Measurements from ENCODE around the gene SKI. TPM values are rescaled to one million over a fixed set of nuclear protein-coding genes. Genes with fewer than 3 reads are reported as not detected.

The SKI gene
- total and polyA plus RNA-seq, 9 of the 15 experiments (the other 6 are each of a cell fraction or from before 2014, with no cell fraction given): 0.10 to 60.5 (median 4.6) TPM

DNA sequence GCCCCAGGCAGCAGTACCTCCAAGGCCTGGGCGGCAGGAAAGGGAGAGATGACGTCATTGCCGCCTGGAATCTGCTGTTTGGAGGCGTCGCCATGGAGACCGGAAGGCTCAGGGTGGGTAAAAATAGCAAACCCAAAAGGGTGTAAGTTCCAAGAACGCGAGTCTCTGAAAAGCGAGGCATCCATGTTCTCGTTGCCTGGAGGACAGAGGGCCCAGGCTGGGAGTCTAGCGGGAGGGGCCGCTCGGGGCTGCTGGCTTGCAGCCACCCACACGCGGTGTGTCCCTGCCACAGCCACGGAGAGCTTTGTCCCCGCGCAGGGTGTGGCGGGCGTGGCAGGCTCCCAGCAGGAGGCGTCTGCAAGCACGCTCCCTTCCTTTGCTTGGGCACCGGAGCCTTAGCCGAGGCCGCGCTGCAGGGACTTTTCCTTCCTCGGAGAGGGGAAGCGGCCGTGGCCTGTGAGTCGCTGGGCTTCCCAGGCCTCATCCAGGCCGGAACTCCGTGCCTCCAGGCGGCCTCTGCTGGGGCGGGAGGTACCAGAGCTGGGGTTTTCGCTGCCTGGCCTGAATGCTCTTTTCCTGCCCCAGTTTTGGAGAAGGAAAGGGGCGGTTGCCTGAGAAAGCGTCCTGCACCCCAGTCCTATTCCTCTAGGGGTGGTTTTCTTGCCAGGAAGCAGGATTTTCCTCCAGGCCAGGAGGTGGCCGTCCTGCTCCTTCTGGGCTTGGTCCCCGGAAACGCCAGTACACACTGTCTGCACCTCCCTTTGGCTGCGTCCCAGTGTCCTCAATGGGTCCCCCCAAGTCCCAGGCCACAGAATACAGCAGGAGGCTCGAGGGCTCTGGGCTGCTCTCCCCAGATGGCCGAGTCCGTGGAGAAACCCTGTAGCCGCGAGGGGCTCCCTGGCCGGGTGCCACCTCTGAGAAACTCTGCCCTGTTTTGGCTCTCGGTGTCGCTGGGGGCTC, 15.3 kb upstream of the SKI start (continued):
- TF ChIP-seq LARP7 (IDR thresholded peaks at IDR 0.05) (no peak), POLR2B (IDR thresholded peaks at IDR 0.05; ENCODE audit: low read depth, partially characterized antibody) (no peak), POLR2G (IDR thresholded peaks at IDR 0.05; ENCODE audit: low read depth, low read length) (peak; percentile 74), ZNF436 (CRISPR knock-in tag; IDR thresholded peaks at IDR 0.05) (no peak), SRSF3 (IDR thresholded peaks at IDR 0.05; ENCODE audit: insufficient read depth, low read length) (no peak), LEF1 (IDR thresholded peaks at IDR 0.05) (peak; percentile 18; the same call in 1 of the 2 replicates), CC2D1A (IDR thresholded peaks at IDR 0.05) (no peak), C11orf30 (IDR thresholded peaks at IDR 0.05; ENCODE audit: low read depth) (no peak), E2F3 (CRISPR knock-in tag; IDR thresholded peaks at IDR 0.05) (no peak), HNRNPK (IDR thresholded peaks at IDR 0.05; ENCODE audit: low read depth, low read length, poor library complexity, severe bottlenecking) (no peak), HNRNPL (IDR thresholded peaks at IDR 0.05; ENCODE audit: low read depth, low read length) (peak; percentile 28; the same call in 1 of the 2 replicates), MYC (IDR thresholded peaks at IDR 0.05; ENCODE audit: low read depth, low read length) (peak; percentile 74), MYC (CRISPR knock-in tag; IDR thresholded peaks at IDR 0.05; ENCODE audit: borderline replicate concordance, low read depth) (peak; percentile 61; the same call in 1 of the 2 replicates), MAFF (IDR thresholded peaks at IDR 0.05; ENCODE audit: low read length) (no peak), SMC3 (conservative IDR thresholded peaks at IDR 0.05; ENCODE audit: insufficient read depth, low read depth, low read length) (no peak), HMBOX1 (IDR thresholded peaks at IDR 0.05) (no peak), PREB (CRISPR knock-in tag; IDR thresholded peaks at IDR 0.05) (no peak), PCBP1 (IDR thresholded peaks at IDR 0.05; ENCODE audit: low read depth, low read length, poor library complexity, severe bottlenecking) (no peak), CAMTA2 (CRISPR knock-in tag; conservative IDR thresholded peaks at IDR 0.05) (no peak)
- TF ChIP-seq, protein P1, sequence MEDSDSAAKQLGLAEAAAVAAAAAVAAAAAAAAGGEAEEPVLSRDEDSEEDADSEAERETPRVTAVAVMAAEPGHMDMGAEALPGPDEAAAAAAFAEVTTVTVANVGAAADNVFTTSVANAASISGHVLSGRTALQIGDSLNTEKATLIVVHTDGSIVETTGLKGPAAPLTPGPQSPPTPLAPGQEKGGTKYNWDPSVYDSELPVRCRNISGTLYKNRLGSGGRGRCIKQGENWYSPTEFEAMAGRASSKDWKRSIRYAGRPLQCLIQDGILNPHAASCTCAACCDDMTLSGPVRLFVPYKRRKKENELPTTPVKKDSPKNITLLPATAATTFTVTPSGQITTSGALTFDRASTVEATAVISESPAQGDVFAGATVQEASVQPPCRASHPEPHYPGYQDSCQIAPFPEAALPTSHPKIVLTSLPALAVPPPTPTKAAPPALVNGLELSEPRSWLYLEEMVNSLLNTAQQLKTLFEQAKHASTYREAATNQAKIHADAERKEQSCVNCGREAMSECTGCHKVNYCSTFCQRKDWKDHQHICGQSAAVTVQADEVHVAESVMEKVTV (CRISPR knock-in tag; IDR thresholded peaks at IDR 0.05): no peak
- TF ChIP-seq, protein P2, sequence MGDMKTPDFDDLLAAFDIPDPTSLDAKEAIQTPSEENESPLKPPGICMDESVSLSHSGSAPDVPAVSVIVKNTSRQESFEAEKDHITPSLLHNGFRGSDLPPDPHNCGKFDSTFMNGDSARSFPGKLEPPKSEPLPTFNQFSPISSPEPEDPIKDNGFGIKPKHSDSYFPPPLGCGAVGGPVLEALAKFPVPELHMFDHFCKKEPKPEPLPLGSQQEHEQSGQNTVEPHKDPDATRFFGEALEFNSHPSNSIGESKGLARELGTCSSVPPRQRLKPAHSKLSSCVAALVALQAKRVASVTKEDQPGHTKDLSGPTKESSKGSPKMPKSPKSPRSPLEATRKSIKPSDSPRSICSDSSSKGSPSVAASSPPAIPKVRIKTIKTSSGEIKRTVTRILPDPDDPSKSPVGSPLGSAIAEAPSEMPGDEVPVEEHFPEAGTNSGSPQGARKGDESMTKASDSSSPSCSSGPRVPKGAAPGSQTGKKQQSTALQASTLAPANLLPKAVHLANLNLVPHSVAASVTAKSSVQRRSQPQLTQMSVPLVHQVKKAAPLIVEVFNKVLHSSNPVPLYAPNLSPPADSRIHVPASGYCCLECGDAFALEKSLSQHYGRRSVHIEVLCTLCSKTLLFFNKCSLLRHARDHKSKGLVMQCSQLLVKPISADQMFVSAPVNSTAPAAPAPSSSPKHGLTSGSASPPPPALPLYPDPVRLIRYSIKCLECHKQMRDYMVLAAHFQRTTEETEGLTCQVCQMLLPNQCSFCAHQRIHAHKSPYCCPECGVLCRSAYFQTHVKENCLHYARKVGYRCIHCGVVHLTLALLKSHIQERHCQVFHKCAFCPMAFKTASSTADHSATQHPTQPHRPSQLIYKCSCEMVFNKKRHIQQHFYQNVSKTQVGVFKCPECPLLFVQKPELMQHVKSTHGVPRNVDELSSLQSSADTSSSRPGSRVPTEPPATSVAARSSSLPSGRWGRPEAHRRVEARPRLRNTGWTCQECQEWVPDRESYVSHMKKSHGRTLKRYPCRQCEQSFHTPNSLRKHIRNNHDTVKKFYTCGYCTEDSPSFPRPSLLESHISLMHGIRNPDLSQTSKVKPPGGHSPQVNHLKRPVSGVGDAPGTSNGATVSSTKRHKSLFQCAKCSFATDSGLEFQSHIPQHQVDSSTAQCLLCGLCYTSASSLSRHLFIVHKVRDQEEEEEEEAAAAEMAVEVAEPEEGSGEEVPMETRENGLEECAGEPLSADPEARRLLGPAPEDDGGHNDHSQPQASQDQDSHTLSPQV (IDR thresholded peaks at IDR 0.05): peak; percentile 95

All from K562 (cell line).